A549 (cell line): ENCODE measurements around the gene MARS1. TPM values are rescaled to one million over a fixed set of nuclear protein-coding genes. Genes with fewer than 3 reads are reported as not detected.

ENCODE experiments used
- ATAC-seq, 2 experiments: fragments of 200-7000 bp in 1 of 2; fragments of >200 bp in 1 of 2; cut with Nextera tagmentation in 1 of 2; cut with Tn5 transposase in 1 of 2; 3 replicates each; pipeline versions ENCODE4 v1.8.0 to v1.9.1; 2018 to 2020; ENCODE audit warnings: mild to moderate bottlenecking in 1 of 2, moderate library complexity in 1 of 2
- CTCF ChIA-PET: fragments of 300-600 bp; sonication (Branson Sonifier 250); formaldehyde crosslinking; extraction: SDS; loops from one replicate; lab custom pipeline; 2021; ENCODE audit warnings: antibody characterized with exemption, inconsistent platforms; lab: Yijun Ruan, JAX
- POLR2A ChIA-PET: fragments of 350-600 bp; formaldehyde crosslinking; extraction: SDS; loops from one replicate; lab custom pipeline; 2021; ENCODE audit warnings: antibody characterized with exemption, inconsistent platforms; lab: Yijun Ruan, JAX
- DNase-seq, 2 experiments: peaks; one replicate each; pipeline versions ENCODE4 v3.0.0 to v3.0.0-alpha.2; 2011 to 2016; ENCODE audit warnings: low read depth in 1 of 2, low spot score in 1 of 2
- FAIRE-seq: peaks from 2 replicates; lab custom pipeline; 2011; peaks lifted over from hg19 to GRCh38; lab: Jason Lieb, UNC
- H3K27ac ChIP-seq, 2 experiments: fragments of >200 bp; sonication (Bioruptor Twin); formaldehyde crosslinking; 3 replicates each; pipeline ENCODE4 v1.5.1; 2016 to 2017
- H3K4me1 ChIP-seq: fragments of >200 bp; sonication (Bioruptor Twin); formaldehyde crosslinking; 3 replicates; pipeline ENCODE4 v1.6.1; 2016
- H3K4me2 ChIP-seq: fragments of >200 bp; sonication (Bioruptor Twin); formaldehyde crosslinking; 3 replicates; pipeline ENCODE4 v1.6.1; 2016
- H3K4me3 ChIP-seq: fragments of >200 bp; sonication (Bioruptor Twin); formaldehyde crosslinking; 3 replicates; pipeline ENCODE4 v1.5.1; 2016
- H3K9me3 ChIP-seq: fragments of >200 bp; sonication (Bioruptor Twin); formaldehyde crosslinking; 3 replicates; pipeline ENCODE4 v1.6.1; 2016
- BCL3 ChIP-seq: fragments of >200 bp; sonication (Bioruptor Twin); formaldehyde crosslinking; IDR thresholded peaks from 3 replicates; pipeline ENCODE4 v1.6.1; 2016
- CHD4 ChIP-seq: fragments of 200-600 bp; sonication (generic); IDR thresholded peaks from 2 replicates; pipeline ENCODE4 v1.6.1; 2016; ENCODE audit warnings: antibody characterized with exemption, mild to moderate bottlenecking, borderline replicate concordance
- E2F6 ChIP-seq: IDR thresholded peaks from 2 replicates; pipeline ENCODE4 v1.6.1; 2012; ENCODE audit warnings: low read depth, borderline replicate concordance
- EHF ChIP-seq: fragments of 250-450 bp; sonication (Bioruptor Pico); IDR thresholded peaks from 2 replicates; pipeline ENCODE4 v1.5.0; 2020; ENCODE audit warnings: mild to moderate bottlenecking
- EHMT2 ChIP-seq: fragments of 200-600 bp; sonication (generic); IDR thresholded peaks from 2 replicates; pipeline ENCODE4 v1.6.1; 2016; ENCODE audit warnings: antibody characterized with exemption, low read depth, mild to moderate bottlenecking, moderate library complexity
- EP300 ChIP-seq, 2 experiments: fragments of >200 bp; sonication (Bioruptor Twin); formaldehyde crosslinking; IDR thresholded peaks; 2 replicates in 1 of 2; 3 replicates in 1 of 2; pipeline ENCODE4 v1.6.1; 2016 to 2017
- ESRRA ChIP-seq: fragments of 150-350 bp; IDR thresholded peaks from 2 replicates; pipeline ENCODE4 v1.6.1; 2014; ENCODE audit warnings: mild to moderate bottlenecking, low read length, borderline replicate concordance
- FOXS1 ChIP-seq: fragments of 250-450 bp; sonication (Bioruptor Pico); IDR thresholded peaks from 2 replicates; pipeline ENCODE4 v1.5.0; 2020; ENCODE audit warnings: mild to moderate bottlenecking, moderate library complexity
- GATA3 ChIP-seq: IDR thresholded peaks from 2 replicates; pipeline ENCODE4 v1.6.1; 2012; ENCODE audit warnings: borderline replicate concordance
- HDAC2 ChIP-seq: fragments of 200-600 bp; sonication (generic); IDR thresholded peaks from 2 replicates; pipeline ENCODE4 v1.6.1; 2016
- HEYL ChIP-seq: fragments of 250-450 bp; sonication (Bioruptor Pico); IDR thresholded peaks from 2 replicates; pipeline ENCODE4 v1.8.0; 2021; ENCODE audit warnings: mild to moderate bottlenecking, moderate library complexity
- HOXA7 ChIP-seq: fragments of 250-450 bp; sonication (Bioruptor Pico); IDR thresholded peaks from 2 replicates; pipeline ENCODE4 v1.5.0; 2020; ENCODE audit warnings: mild to moderate bottlenecking, moderate library complexity
- HOXB5 ChIP-seq: fragments of 250-450 bp; sonication (Bioruptor Pico); IDR thresholded peaks from 2 replicates; pipeline ENCODE4 v1.5.0; 2020; ENCODE audit warnings: mild to moderate bottlenecking, moderate library complexity
- JUN ChIP-seq, 2 experiments: fragments of >200 bp; sonication (Bioruptor Twin); formaldehyde crosslinking; IDR thresholded peaks; 2 replicates in 1 of 2; 3 replicates in 1 of 2; pipeline ENCODE4 v1.6.1; 2016 to 2017
- KDM1A ChIP-seq: fragments of 200-600 bp; sonication (generic); IDR thresholded peaks from 2 replicates; pipeline ENCODE4 v1.6.1; 2016; ENCODE audit warnings: low read depth, mild to moderate bottlenecking
- MAFK ChIP-seq: fragments of 450-650 bp; IDR thresholded peaks from 2 replicates; pipeline ENCODE4 v1.6.1; 2014; ENCODE audit not compliant: partially characterized antibody
- NPAS2 ChIP-seq: fragments of 250-450 bp; sonication (Bioruptor Pico); IDR thresholded peaks from 2 replicates; pipeline ENCODE4 v1.8.0; 2022; ENCODE audit warnings: mild to moderate bottlenecking, moderate library complexity, borderline replicate concordance
- PBX3 ChIP-seq: IDR thresholded peaks from 2 replicates; pipeline ENCODE4 v1.6.1; 2012
- RAD21 ChIP-seq, 2 experiments: fragments of >200 bp in 1 of 2; sonication (Bioruptor Twin) in 1 of 2; formaldehyde crosslinking in 1 of 2; IDR thresholded peaks in 1 of 2; conservative IDR thresholded peaks in 1 of 2; 2 replicates in 1 of 2; 3 replicates in 1 of 2; pipeline ENCODE4 v1.6.1; 2012 to 2018; ENCODE audit warnings: inconsistent platforms in 1 of 2
- RARB ChIP-seq: fragments of 250-450 bp; sonication (Bioruptor Pico); IDR thresholded peaks from 2 replicates; pipeline ENCODE4 v1.8.0; 2021; ENCODE audit warnings: mild to moderate bottlenecking, moderate library complexity
- RFX5 ChIP-seq: fragments of 450-650 bp; IDR thresholded peaks from 2 replicates; pipeline ENCODE4 v1.7.1; 2014; ENCODE audit warnings: antibody characterized with exemption, mild to moderate bottlenecking, moderate library complexity
- RNF2 ChIP-seq: fragments of 200-600 bp; sonication (generic); IDR thresholded peaks from 2 replicates; pipeline ENCODE4 v1.6.1; 2016; ENCODE audit warnings: low read depth, mild to moderate bottlenecking, antibody characterized with exemption, moderate library complexity, borderline replicate concordance
- TFCP2L1 ChIP-seq: fragments of 250-450 bp; sonication (Bioruptor Pico); IDR thresholded peaks from 2 replicates; pipeline ENCODE4 v1.5.0; 2021; ENCODE audit warnings: mild to moderate bottlenecking
- TP53 ChIP-seq: fragments of 250-450 bp; sonication (Bioruptor Pico); IDR thresholded peaks from 2 replicates; pipeline ENCODE4 v1.5.0; 2021; ENCODE audit warnings: mild to moderate bottlenecking, moderate library complexity
- ZC3H11A ChIP-seq: fragments of 450-650 bp; IDR thresholded peaks from 2 replicates; pipeline ENCODE4 v1.6.1; 2014; ENCODE audit warnings: antibody characterized with exemption, mild to moderate bottlenecking
- ZSCAN20 ChIP-seq: fragments of 250-450 bp; sonication (Bioruptor Pico); IDR thresholded peaks from 2 replicates; pipeline ENCODE4 v1.8.0; 2022; ENCODE audit warnings: mild to moderate bottlenecking, moderate library complexity
- WGBS: methylation state at CpG from one replicate; pipeline ENCODE4 v1.1.6; 2017; ENCODE audit errors: missing lambda C conversion rate; 5-methylcytosine and 5-hydroxymethylcytosine counted together
- polyA plus RNA-seq, 4 experiments: library from polyadenylated mRNA; depleted of rRNA in 3 of 4; stranded (reverse); fragments of >200 nt; fragmentation: RNase III in 1 of 4; extraction: RNeasy Plus Mini Kit Qiagen cat#74134 plus additional on column Dnase treatment in 1 of 4; gene quantifications; 2 replicates in 3 of 4; 3 replicates in 1 of 4; pipeline ENCODE4 v1.2.3, GENCODE V29; 2011 to 2017
- TF ChIP-seq, protein P1 (sequence below): fragments of 250-450 bp; sonication (Bioruptor Pico); IDR thresholded peaks from 2 replicates; pipeline ENCODE4 v1.5.0; 2020; ENCODE audit warnings: low read depth, mild to moderate bottlenecking, moderate library complexity
- TF ChIP-seq, protein P2 (sequence below): fragments of 250-450 bp; sonication (Bioruptor Pico); IDR thresholded peaks from 2 replicates; pipeline ENCODE4 v1.5.0; 2021; ENCODE audit warnings: mild to moderate bottlenecking, moderate library complexity, borderline replicate concordance

The MARS1 gene
- polyA plus RNA-seq, 2 of the 4 experiments (the other 2 are of a cell fraction), result 227 to 372 TPM

GRCh38 chr12:57519796-57520052, 31.9 kb downstream of the MARS1 start:
- 9% methylated on average over 8 of the region's 8 CpGs for WGBS
- ChIA-PET POLR2A (interaction anchor here (0.8 to 1.7 kb wide), 3 partner anchors 7 to 61 kb away, joined by 3 to 5 read pairs (median 5); partner anchors contain the start of gene GLI1), CTCF (interaction anchor here (1.0 to 2.1 kb wide), 2 partner anchors 26 to 61 kb away, joined by 4 to 5 read pairs; partner anchors contain the start of gene DCTN2)
- Histone ChIP-seq H3K27ac (peak overlapping the region; percentile 95 to 98), H3K4me3 (peak overlapping the region; percentile 85), H3K4me1 (peaks cover 56% of the 10 kb centered on the region), H3K9me3 (no peaks in the 10 kb centered on the region)
- no peak for FAIRE-seq
- ATAC-seq, result peak in 1 of 2 experiments; percentile 8; a peak in 1 of 6 replicates
- TF ChIP-seq FOXS1 (CRISPR knock-in tag), result no peak
- TF ChIP-seq HOXA7 (CRISPR knock-in tag), result peak; percentile 78; the same call in 1 of the 2 replicates
- 0 out of 2 replicates have a peak, but pooled peaks have one; percentile 18 for TF ChIP-seq HOXB5 (CRISPR knock-in tag)
- TF ChIP-seq JUN (IDR thresholded peaks at IDR 0.05), result no peak
- no peak for TF ChIP-seq RAD21 (conservative IDR thresholded peaks at IDR 0.05 in 1 of 2, IDR thresholded peaks at IDR 0.05 in 1 of 2)
- TF ChIP-seq TFCP2L1 (CRISPR knock-in tag), result peak; percentile 82
- TF ChIP-seq BCL3, result no peak
- TF ChIP-seq, all 56 proteins: peak for 3
- DNase-seq, result peak in 1 of 2 experiments; percentile 48
- peak overlapping the region; percentile 91 for H3K4me2 ChIP-seq

DNA sequence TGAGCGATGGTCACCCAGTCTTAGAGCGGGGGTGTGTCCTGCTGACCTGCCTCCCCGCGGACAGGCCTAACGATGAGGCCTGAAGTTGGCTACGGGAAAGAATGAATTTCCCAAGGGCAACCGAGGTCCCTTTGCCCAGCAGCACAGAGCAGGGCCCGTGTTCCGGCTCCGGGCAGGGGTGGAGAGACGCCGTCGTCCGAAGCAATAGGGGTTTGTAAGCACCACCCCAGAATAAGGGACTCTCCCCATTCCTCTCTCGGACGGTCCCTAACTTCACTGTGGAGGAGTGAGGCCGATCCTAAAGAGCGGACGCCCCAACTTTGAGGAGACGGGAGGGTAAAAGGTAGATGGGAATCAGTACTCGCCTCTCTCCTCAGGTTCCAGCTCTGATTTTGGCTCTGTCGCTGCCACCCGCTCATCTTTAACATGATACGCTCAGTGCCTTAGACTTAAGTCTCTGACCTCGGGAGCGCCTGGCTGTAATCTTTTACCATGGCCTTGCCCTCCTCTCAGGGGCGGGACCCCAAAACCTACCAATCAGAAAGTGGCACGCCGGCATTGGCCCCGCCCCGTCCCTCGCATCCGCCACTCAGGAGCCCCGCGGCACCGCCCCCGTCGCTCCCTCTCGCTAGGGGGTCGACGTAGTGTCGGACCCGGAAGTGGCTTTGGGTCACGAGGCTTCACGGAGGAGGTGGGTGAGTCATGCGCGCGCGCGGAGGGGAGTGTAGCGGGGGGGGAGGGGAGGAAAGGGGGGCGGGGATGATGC, 32.4 kb downstream of the MARS1 start, which contains the start of gene DDIT3:
Gene DDIT3, minus strand, starts transcription at position 462 of the 766 bp plus-strand sequence. CDS start 3,108 bp downstream, outside the sequence.
- ATAC-seq (peak; percentile 41 to 83), FAIRE-seq (no peak), DNase-seq (peak; percentile 93 to 99)
- no peaks in the 10 kb centered on the region for H3K9me3 ChIP-seq
- CTCF ChIA-PET, result interaction anchor here (1.0 to 2.1 kb wide), 2 partner anchors 26 to 62 kb away, joined by 4 to 5 read pairs; partner anchors contain the start of gene DCTN2
- WGBS, result under 1% methylated on average over 28 of the region's 52 CpGs
- H3K4me3 ChIP-seq, result peak within 1 kb of the TSS; percentile 85
- H3K27ac ChIP-seq, result peak within 1 kb of the TSS; percentile 98
- H3K4me1 ChIP-seq, result peaks cover 61% of the 10 kb centered on the region
- POLR2A ChIA-PET, result interaction anchor here (0.6 to 1.7 kb wide), 4 partner anchors 8 to 66 kb away, joined by 3 to 5 read pairs (median 4); partner anchors contain the start of gene GLI1
- H3K4me2 ChIP-seq, result peak within 1 kb of the TSS; percentile 91
- no peak for TF ChIP-seq CHD4
- TF ChIP-seq HOXA7 (CRISPR knock-in tag), result no peak
- peak; percentile 54; the same call in 1 of the 2 replicates for TF ChIP-seq RFX5
- peak; percentile 73; the same call in 1 of the 2 replicates for TF ChIP-seq TP53 (CRISPR knock-in tag)
- TF ChIP-seq KDM1A, result no peak
- TF ChIP-seq, protein P1, sequence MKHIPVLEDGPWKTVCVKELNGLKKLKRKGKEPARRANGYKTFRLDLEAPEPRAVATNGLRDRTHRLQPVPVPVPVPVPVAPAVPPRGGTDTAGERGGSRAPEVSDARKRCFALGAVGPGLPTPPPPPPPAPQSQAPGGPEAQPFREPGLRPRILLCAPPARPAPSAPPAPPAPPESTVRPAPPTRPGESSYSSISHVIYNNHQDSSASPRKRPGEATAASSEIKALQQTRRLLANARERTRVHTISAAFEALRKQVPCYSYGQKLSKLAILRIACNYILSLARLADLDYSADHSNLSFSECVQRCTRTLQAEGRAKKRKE (CRISPR knock-in tag), result 0 out of 2 replicates have a peak, but pooled peaks have one; percentile 15
- TF ChIP-seq RNF2, result no peak
- TF ChIP-seq ZSCAN20 (CRISPR knock-in tag), result no peak
- TF ChIP-seq GATA3, result 0 out of 2 replicates have a peak, but pooled peaks have one; percentile 49
- TF ChIP-seq MAFK, result no peak
- TF ChIP-seq, protein P2, sequence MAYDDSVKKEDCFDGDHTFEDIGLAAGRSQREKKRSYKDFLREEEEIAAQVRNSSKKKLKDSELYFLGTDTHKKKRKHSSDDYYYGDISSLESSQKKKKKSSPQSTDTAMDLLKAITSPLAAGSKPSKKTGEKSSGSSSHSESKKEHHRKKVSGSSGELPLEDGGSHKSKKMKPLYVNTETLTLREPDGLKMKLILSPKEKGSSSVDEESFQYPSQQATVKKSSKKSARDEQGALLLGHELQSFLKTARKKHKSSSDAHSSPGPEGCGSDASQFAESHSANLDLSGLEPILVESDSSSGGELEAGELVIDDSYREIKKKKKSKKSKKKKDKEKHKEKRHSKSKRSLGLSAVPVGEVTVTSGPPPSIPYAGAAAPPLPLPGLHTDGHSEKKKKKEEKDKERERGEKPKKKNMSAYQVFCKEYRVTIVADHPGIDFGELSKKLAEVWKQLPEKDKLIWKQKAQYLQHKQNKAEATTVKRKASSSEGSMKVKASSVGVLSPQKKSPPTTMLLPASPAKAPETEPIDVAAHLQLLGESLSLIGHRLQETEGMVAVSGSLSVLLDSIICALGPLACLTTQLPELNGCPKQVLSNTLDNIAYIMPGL, result 0 out of 2 replicates have a peak, but pooled peaks have one; percentile 10
- no peak; the same call in 1 of the 2 replicates for TF ChIP-seq ESRRA
- no peak for TF ChIP-seq HDAC2
- TF ChIP-seq PBX3, result no peak; the same call in 1 of the 2 replicates
- no peak for TF ChIP-seq ZC3H11A
- TF ChIP-seq TFCP2L1 (CRISPR knock-in tag), result no peak
- no peak for TF ChIP-seq EHF (CRISPR knock-in tag)
- TF ChIP-seq E2F6, result no peak
- no peak for TF ChIP-seq HEYL (CRISPR knock-in tag)
- TF ChIP-seq EP300 (IDR thresholded peaks at IDR 0.05), result peak; percentile 63 to 92; a peak in 3 of 5 replicates
- TF ChIP-seq NPAS2 (CRISPR knock-in tag), result no peak
- TF ChIP-seq EHMT2, result no peak
- TF ChIP-seq BCL3, result peak; percentile 98
- peak; percentile 97 to 98 for TF ChIP-seq JUN (IDR thresholded peaks at IDR 0.05)
- TF ChIP-seq RARB, result no peak
